Gastrocnemius medialis (tissue), 4 donors: ENCODE measurements around the gene FADS3.

ENCODE experiments used
- CTCF ChIP-seq, 5 experiments: fragments of 450-650 bp in 3 of 5; fragments of 200-600 bp in 2 of 5; sonication (generic) in 2 of 5; IDR thresholded peaks in 4 of 5; conservative IDR thresholded peaks in 1 of 5; 1 replicate in 4 of 5; 2 replicates in 1 of 5; pipeline ENCODE4 v1.5.1; 2016 to 2019; ENCODE audit warnings: antibody characterized with exemption in 5 of 5, mild to moderate bottlenecking in 3 of 5, moderate library complexity in 3 of 5
- POLR2A ChIP-seq, 2 donors: fragments of 450-650 bp; IDR thresholded peaks; one replicate each; pipeline ENCODE4 v1.6.1; 2017; ENCODE audit warnings: antibody characterized with exemption in 2 of 2, mild to moderate bottlenecking in 2 of 2, moderate library complexity in 2 of 2

- no peak for TF ChIP-seq CTCF (IDR thresholded peaks at IDR 0.05 in 4 of 5, conservative IDR thresholded peaks at IDR 0.05 in 1 of 5)
- no peak for TF ChIP-seq POLR2A (IDR thresholded peaks at IDR 0.05)
Measured at GRCh38 chr11:61830237-61831105, 60.9 kb downstream of the FADS3 start.
